HG03135 (cell line): ENCODE results near the gene UBALD2.

ENCODE experiments used
- ATAC-seq: cut with Tn5 transposase; IDR thresholded peaks from one replicate; pipeline ENCODE4 v1.9.1; 2021; ENCODE audit warnings: mild to moderate bottlenecking, moderate library complexity; ENCODE audit not compliant: unreplicated experiment

Gene UBALD2

GRCh38 chr17:76307966-76308338, 42.8 kb downstream of the UBALD2 start, which contains the start of gene QRICH2:
Gene QRICH2 (minus strand): TSS chr17:76308276. CDS start chr17:76307998, 278 bp downstream.
- ATAC-seq = no peak

- ATAC-seq = no peak
Measured at GRCh38 chr17:76309461-76309860, 44.3 kb downstream of the UBALD2 start.

GRCh38 chr17:76312735-76313134, 47.6 kb downstream of the UBALD2 start:
- no peak for ATAC-seq

- no peak for ATAC-seq
Measured at GRCh38 chr17:76314392-76315227, 49.5 kb downstream of the UBALD2 start.

- no peak for ATAC-seq
Measured at GRCh38 chr17:76317535-76317934, 52.4 kb downstream of the UBALD2 start.

GRCh38 chr17:76318586-76318985, 53.4 kb downstream of the UBALD2 start:
- ATAC-seq = no peak
